MM.1S (cell line): Measurements from ENCODE around the gene FARSA.
A peak's percentile ranks its signal among the peaks of the same experiment; 100 is the strongest.
"Not testable (repeated sequence)": the region's sequence is repeated elsewhere in the genome, so short reads cannot be mapped to it uniquely, and the experiment has no call there.

Source experiments
- DNase-seq: peaks from one replicate; pipeline ENCODE4 v3.0.0-alpha.2; 2015
- H2AFZ ChIP-seq: fragments of 300-600 bp; sonication (generic); 2 replicates; pipeline ENCODE4 v1.6.0; 2016; ENCODE audit warnings: antibody characterized with exemption, low read length
- H3F3A ChIP-seq: fragments of 300-600 bp; sonication (generic); 2 replicates; pipeline ENCODE4 v1.6.1; 2016; ENCODE audit warnings: mild to moderate bottlenecking, antibody characterized with exemption, low read length, moderate library complexity, mixed read lengths; ENCODE audit not compliant: insufficient read depth
- H3K27ac ChIP-seq: fragments of 300-600 bp; sonication (generic); 2 replicates; pipeline ENCODE4 v1.5.1; 2016; ENCODE audit warnings: mild to moderate bottlenecking, low read length
- H3K27me3 ChIP-seq: fragments of 300-600 bp; sonication (generic); replicated peaks from 2 replicates; pipeline ENCODE4 v1.6.0; 2016; ENCODE audit warnings: low read length; ENCODE audit not compliant: insufficient read depth
- H3K36me3 ChIP-seq: fragments of 300-600 bp; sonication (generic); replicated peaks from 2 replicates; pipeline ENCODE4 v1.6.1; 2016; ENCODE audit warnings: mild to moderate bottlenecking, low read length, mixed read lengths; ENCODE audit not compliant: insufficient read depth
- H3K4me1 ChIP-seq: fragments of 300-600 bp; sonication (generic); 2 replicates; pipeline ENCODE4 v1.6.1; 2016; ENCODE audit warnings: low read length, mixed read lengths
- H3K4me2 ChIP-seq: fragments of 300-600 bp; sonication (generic); 2 replicates; pipeline ENCODE4 v1.6.0; 2016; ENCODE audit warnings: low read depth, low read length
- H3K4me3 ChIP-seq: fragments of 300-600 bp; sonication (generic); 2 replicates; pipeline ENCODE4 v1.5.1; 2016; ENCODE audit warnings: low read length, mixed read lengths
- H3K79me2 ChIP-seq: fragments of 300-600 bp; sonication (generic); 2 replicates; pipeline ENCODE4 v1.6.1; 2016; ENCODE audit warnings: mixed run types, low read length, mixed read lengths
- H3K9ac ChIP-seq: fragments of 300-600 bp; sonication (generic); 2 replicates; pipeline ENCODE4 v1.6.1; 2016; ENCODE audit warnings: low read length, mixed read lengths
- H3K9me2 ChIP-seq: fragments of 300-600 bp; sonication (generic); replicated peaks from 2 replicates; pipeline ENCODE4 v1.6.1; 2016; ENCODE audit warnings: mild to moderate bottlenecking, low read length, mixed read lengths; ENCODE audit not compliant: insufficient read depth
- H3K9me3 ChIP-seq: fragments of 300-600 bp; sonication (generic); replicated peaks from 2 replicates; pipeline ENCODE4 v1.6.1; 2016; ENCODE audit warnings: mild to moderate bottlenecking, low read length, mixed read lengths; ENCODE audit not compliant: insufficient read depth
- H4K20me1 ChIP-seq: fragments of 300-600 bp; sonication (generic); 2 replicates; pipeline ENCODE4 v1.6.1; 2016; ENCODE audit warnings: mild to moderate bottlenecking, low read length, moderate library complexity, mixed read lengths; ENCODE audit not compliant: insufficient read depth
- CTCF ChIP-seq: fragments of 300-600 bp; sonication (generic); IDR thresholded peaks from 2 replicates; pipeline ENCODE4 v1.5.1; 2016; ENCODE audit warnings: antibody characterized with exemption, low read length, mixed read lengths
- EZH2 ChIP-seq: fragments of 300-600 bp; sonication (generic); optimal IDR thresholded peaks from 2 replicates; pipeline ENCODE3; 2017; ENCODE audit warnings: low read depth, mild to moderate bottlenecking, antibody characterized with exemption, low read length, mixed read lengths
- EZH2phosphoT487 ChIP-seq: fragments of 300-600 bp; sonication (generic); IDR thresholded peaks from 2 replicates; pipeline ENCODE4 v1.6.1; 2018; ENCODE audit warnings: antibody characterized with exemption, low read length

Gene FARSA

GRCh38 chr19:12891553-12892021 is 41.9 kb downstream of the FARSA start:
- peak overlapping the region; percentile 94 for H3K4me2 ChIP-seq
- no peaks in the 10 kb centered on the region for H4K20me1 ChIP-seq
- peak overlapping the region; percentile 33; the same call in 1 of the 2 replicates for H2AFZ ChIP-seq
- TF ChIP-seq CTCF: no peak
- TF ChIP-seq EZH2: no peak
- TF ChIP-seq EZH2phosphoT487: no peak
- H3K9me3 ChIP-seq: no peaks in the 10 kb centered on the region
- H3K27ac ChIP-seq: peak overlapping the region; percentile 49; the same call in 1 of the 2 replicates
- H3K27me3 ChIP-seq: no peaks in the 10 kb centered on the region
- H3K79me2 ChIP-seq: peaks cover 22% of the 10 kb centered on the region
- H3K9me2 ChIP-seq: no peaks in the 10 kb centered on the region
- H3K36me3 ChIP-seq: no peaks in the 10 kb centered on the region
- peak; percentile 26 for DNase-seq
- no peaks in the 10 kb centered on the region for H3F3A ChIP-seq
- peaks cover 5% of the 10 kb centered on the region; the same call in 1 of the 2 replicates for H3K4me1 ChIP-seq
- H3K4me3 ChIP-seq: peak overlapping the region; percentile 90
- peak overlapping the region; percentile 81 for H3K9ac ChIP-seq

DNA sequence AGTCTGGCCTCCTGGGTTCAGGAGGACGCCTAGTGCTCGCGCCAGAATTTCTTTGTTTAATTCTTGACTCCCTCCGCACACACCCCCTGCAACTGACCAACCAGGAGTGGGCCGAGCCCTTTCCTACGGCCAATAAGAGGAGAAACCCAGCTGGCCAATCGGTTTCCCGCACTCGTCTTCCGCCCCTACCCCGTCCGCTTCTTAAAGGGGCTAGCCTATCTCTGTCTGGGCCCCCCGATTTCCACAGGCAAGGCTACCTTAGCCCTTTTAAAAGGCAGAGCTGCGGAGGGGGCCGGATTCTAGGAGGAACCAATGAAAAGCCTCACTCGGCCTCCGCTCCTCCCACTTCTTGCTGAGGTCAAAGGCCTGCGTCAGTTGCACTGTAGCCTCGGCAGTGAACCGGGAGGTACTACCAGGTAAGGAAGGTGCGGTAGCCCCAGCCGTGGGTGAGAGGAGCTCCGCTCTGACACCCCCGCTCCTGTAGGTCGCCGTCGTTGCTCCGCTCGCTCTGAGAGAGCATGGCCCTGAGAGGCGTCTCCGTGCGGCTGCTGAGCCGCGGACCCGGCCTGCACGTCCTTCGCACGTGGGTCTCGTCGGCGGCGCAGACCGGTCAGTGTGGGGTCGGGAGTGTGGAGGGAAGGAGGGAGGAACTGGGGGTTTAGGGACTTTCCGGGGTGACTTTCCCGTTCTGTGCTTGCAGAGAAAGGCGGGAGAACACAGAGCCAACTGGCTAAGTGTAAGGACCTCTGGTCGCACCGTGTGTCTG is 42.5 kb downstream of the FARSA start, which contains the start of gene GCDH:
GCDH (plus strand) TSS at position 374 of the 766 bp plus-strand sequence; CDS start at position 519, 145 bp downstream.
- Histone ChIP-seq H3K79me2 (peaks cover 20% of the 10 kb centered on the region), H3K4me3 (peak within 1 kb of the TSS; percentile 90), H3K4me1 (peaks cover 10% of the 10 kb centered on the region), H3K36me3 (no peaks in the 10 kb centered on the region), H3K4me2 (peak within 1 kb of the TSS; percentile 94), H3F3A (no peaks in the 10 kb centered on the region), H2AFZ (peak within 1 kb of the TSS; percentile 66), H3K27ac (peak within 1 kb of the TSS; percentile 49; the same call in 1 of the 2 replicates), H3K9me3 (no peaks in the 10 kb centered on the region), H4K20me1 (no peaks in the 10 kb centered on the region), H3K9me2 (no peaks in the 10 kb centered on the region), H3K27me3 (no peaks in the 10 kb centered on the region), H3K9ac (peak within 1 kb of the TSS; percentile 81)
- DNase-seq: peak; percentile 100
- TF ChIP-seq CTCF (no peak), EZH2phosphoT487 (no peak), EZH2 (no peak)

DNA sequence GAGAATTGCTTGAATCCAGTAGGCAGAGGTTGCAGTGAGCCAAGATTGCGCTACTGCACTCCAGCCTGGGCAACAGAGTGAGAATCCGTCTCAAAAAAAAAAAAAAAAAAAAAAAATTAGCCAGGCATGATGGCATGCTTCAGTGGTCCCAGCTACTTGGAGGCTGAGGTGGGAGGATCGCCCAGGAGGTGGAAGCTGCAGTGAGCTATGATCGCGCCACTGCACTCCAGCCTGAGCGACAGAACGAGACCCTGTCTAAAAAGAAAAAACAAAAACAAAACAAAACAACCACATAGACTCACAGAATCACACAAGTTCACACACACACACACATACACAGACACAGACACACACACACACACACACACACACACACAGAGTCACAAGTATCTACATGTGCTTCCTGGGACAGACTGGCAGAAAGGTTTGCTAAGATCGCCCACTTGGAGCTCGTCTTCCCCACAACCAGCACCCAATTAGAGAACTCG is 43.2 kb downstream of the FARSA start:
- peaks cover 20% of the 10 kb centered on the region for H3K79me2 ChIP-seq
- H3K27me3 ChIP-seq, H3K9me2 ChIP-seq, H3K36me3 ChIP-seq, H3F3A ChIP-seq, DNase-seq, H4K20me1 ChIP-seq, H3K9me3 ChIP-seq: not testable (repeated sequence)
- H3K4me1 ChIP-seq: peaks cover 11% of the 10 kb centered on the region
- H3K4me3 ChIP-seq: peak overlapping the region; percentile 47
- H3K4me2 ChIP-seq: peak overlapping the region; percentile 80
- peak overlapping the region; percentile 12; the same call in 1 of the 2 replicates for H3K9ac ChIP-seq
- H2AFZ ChIP-seq: peak overlapping the region; percentile 66; the same call in 1 of the 2 replicates
- H3K27ac ChIP-seq: peak overlapping the region; percentile 18; the same call in 1 of the 2 replicates
